OCI-LY7 (cell line): ENCODE data around the gene TRAF3. TPM values are rescaled to one million over a fixed set of nuclear protein-coding genes. Genes with fewer than 3 reads are reported as not detected.
"Not testable (repeated sequence)": the region's sequence is repeated elsewhere in the genome, so short reads cannot be mapped to it uniquely, and the experiment has no call there.

ENCODE experiments used
- BruUV-seq: library from RNA; stranded (reverse); fragments of 400-500 nt; replicated peaks from 2 replicates; lab custom pipeline; 2021; lab: Mats Ljungman, UMichigan
- CTCF ChIA-PET: fragments of 300-600 bp; sonication (Branson Sonifier 250); formaldehyde crosslinking; loops from one replicate; lab custom pipeline; 2022; ENCODE audit warnings: antibody characterized with exemption; ENCODE audit not compliant: unreplicated experiment; lab: Charles Lee
- POLR2A ChIA-PET: fragments of 300-600 bp; sonication (Branson Sonifier 250); formaldehyde crosslinking; loops from one replicate; lab custom pipeline; 2022; ENCODE audit warnings: antibody characterized with exemption; lab: Charles Lee
- DNase-seq: peaks from one replicate; pipeline ENCODE4 v3.0.0-alpha.2; 2015; ENCODE audit warnings: low spot score
- H2AFZ ChIP-seq: fragments of 200-600 bp; sonication (generic), shearing (Covaris generic); 2 replicates; pipeline ENCODE4 v1.6.1; 2014; ENCODE audit warnings: mild to moderate bottlenecking, antibody characterized with exemption, low read length, moderate library complexity
- H3K27ac ChIP-seq: fragments of 200-600 bp; sonication (generic); 2 replicates; pipeline ENCODE4 v1.5.1; 2014; ENCODE audit warnings: mixed run types, low read depth, mild to moderate bottlenecking, moderate library complexity, low read length, inconsistent platforms; ENCODE audit not compliant: poor library complexity, severe bottlenecking
- H3K36me3 ChIP-seq: fragments of 200-600 bp; sonication (generic); 2 replicates; pipeline ENCODE4 v1.6.1; 2014; ENCODE audit warnings: mild to moderate bottlenecking, antibody characterized with exemption, low read length, moderate library complexity, mixed read lengths; ENCODE audit not compliant: insufficient read depth
- H3K4me1 ChIP-seq: fragments of 200-600 bp; sonication (generic); 2 replicates; pipeline ENCODE4 v1.5.1; 2014; ENCODE audit warnings: mild to moderate bottlenecking, low read length; ENCODE audit not compliant: insufficient read depth, poor library complexity, severe bottlenecking
- H3K4me2 ChIP-seq: fragments of 200-600 bp; sonication (generic); 2 replicates; pipeline ENCODE4 v1.6.1; 2014; ENCODE audit warnings: mild to moderate bottlenecking, low read length
- H3K4me3 ChIP-seq: fragments of 200-600 bp; sonication (generic); 2 replicates; pipeline ENCODE4 v1.5.1; 2014; ENCODE audit warnings: mild to moderate bottlenecking, low read depth, low read length; ENCODE audit not compliant: poor library complexity, severe bottlenecking
- H3K79me2 ChIP-seq: fragments of 200-600 bp; sonication (generic); 2 replicates; pipeline ENCODE4 v1.6.1; 2016; ENCODE audit warnings: low read depth, mild to moderate bottlenecking, low read length, moderate library complexity, mixed read lengths; ENCODE audit not compliant: insufficient read depth
- H3K9me2 ChIP-seq: fragments of 200-600 bp; sonication (generic); 2 replicates; pipeline ENCODE4 v1.6.1; 2016; ENCODE audit warnings: mild to moderate bottlenecking, low read length, mixed read lengths; ENCODE audit not compliant: insufficient read depth
- H3K9me3 ChIP-seq: fragments of 200-600 bp; sonication (generic); 2 replicates; pipeline ENCODE4 v1.6.1; 2014; ENCODE audit warnings: mild to moderate bottlenecking, mixed run types, low read length, mixed read lengths
- H4K20me1 ChIP-seq: fragments of 200-600 bp; sonication (generic); 2 replicates; pipeline ENCODE4 v1.6.1; 2014; ENCODE audit warnings: mild to moderate bottlenecking, antibody characterized with exemption, low read length, moderate library complexity, mixed read lengths; ENCODE audit not compliant: insufficient read depth
- EZH2phosphoT487 ChIP-seq: fragments of 200-600 bp; sonication (generic); IDR thresholded peaks from 2 replicates; pipeline ENCODE4 v1.6.1; 2018; ENCODE audit warnings: low read depth, borderline replicate concordance, mild to moderate bottlenecking, mixed run types, antibody characterized with exemption, low read length, moderate library complexity, mixed read lengths
- intact Hi-C: fragments of 100-400 bp; cut with micrococcal nuclease; formaldehyde crosslinking; loops from one replicate; pipeline ENCODE4 v1.10.0; 2022; ENCODE audit not compliant: unreplicated experiment
- total RNA-seq, 2 experiments: library from RNA; depleted of rRNA in 1 of 2; stranded (reverse); fragments of >200 nt in 1 of 2; shearing (Covaris generic) in 1 of 2; gene quantifications; 2 replicates each; pipeline ENCODE4 v1.2.3, GENCODE V29; 2014 to 2022
- TF ChIP-seq, protein P1 (sequence below): fragments of 200-600 bp; sonication (generic); conservative IDR thresholded peaks from 2 replicates; pipeline ENCODE4 v1.5.1; 2014; ENCODE audit warnings: mild to moderate bottlenecking, antibody characterized with exemption, low read length, moderate library complexity, mixed read lengths

TRAF3 gene
- total RNA-seq, 2 experiments from 2014 or later, result 0.82 to 2.9 TPM

DNA sequence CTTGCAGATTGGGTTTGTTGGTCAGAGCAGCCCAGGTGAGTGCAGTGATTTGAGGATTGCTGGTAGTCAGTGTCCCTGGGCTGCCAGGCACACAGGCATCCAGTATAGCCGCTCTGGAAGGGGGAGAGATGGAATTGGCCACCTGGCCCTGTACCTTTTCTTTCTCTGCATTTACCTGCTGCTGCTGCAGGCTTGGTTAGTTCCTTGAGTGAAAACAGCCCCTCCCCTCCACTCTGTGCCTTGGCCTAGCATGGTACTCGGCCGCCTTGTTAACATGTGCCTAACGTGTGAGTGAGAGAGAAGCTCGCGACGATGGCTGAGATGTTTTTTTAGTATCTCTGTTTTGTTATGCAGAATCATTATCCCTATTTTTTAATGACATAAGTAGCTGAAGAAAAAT lies 95.9 kb downstream of the TRAF3 start:
- no peak for DNase-seq
- Histone ChIP-seq H3K4me3 (no peak overlapping the region), H3K9me3 (no peaks in the 10 kb centered on the region), H3K4me1 (no peaks in the 10 kb centered on the region), H3K27ac (no peak overlapping the region), H3K36me3 (no peaks in the 10 kb centered on the region), H4K20me1 (no peaks in the 10 kb centered on the region), H3K9me2 (no peaks in the 10 kb centered on the region), H3K79me2 (no peaks in the 10 kb centered on the region), H3K4me2 (no peak overlapping the region), H2AFZ (no peak overlapping the region)
- BruUV-seq, result no TSS peak
- intact Hi-C loops, result no loop called here
- POLR2A ChIA-PET, result no interaction called here
- CTCF ChIA-PET, result no interaction called here
- TF ChIP-seq, protein P1, sequence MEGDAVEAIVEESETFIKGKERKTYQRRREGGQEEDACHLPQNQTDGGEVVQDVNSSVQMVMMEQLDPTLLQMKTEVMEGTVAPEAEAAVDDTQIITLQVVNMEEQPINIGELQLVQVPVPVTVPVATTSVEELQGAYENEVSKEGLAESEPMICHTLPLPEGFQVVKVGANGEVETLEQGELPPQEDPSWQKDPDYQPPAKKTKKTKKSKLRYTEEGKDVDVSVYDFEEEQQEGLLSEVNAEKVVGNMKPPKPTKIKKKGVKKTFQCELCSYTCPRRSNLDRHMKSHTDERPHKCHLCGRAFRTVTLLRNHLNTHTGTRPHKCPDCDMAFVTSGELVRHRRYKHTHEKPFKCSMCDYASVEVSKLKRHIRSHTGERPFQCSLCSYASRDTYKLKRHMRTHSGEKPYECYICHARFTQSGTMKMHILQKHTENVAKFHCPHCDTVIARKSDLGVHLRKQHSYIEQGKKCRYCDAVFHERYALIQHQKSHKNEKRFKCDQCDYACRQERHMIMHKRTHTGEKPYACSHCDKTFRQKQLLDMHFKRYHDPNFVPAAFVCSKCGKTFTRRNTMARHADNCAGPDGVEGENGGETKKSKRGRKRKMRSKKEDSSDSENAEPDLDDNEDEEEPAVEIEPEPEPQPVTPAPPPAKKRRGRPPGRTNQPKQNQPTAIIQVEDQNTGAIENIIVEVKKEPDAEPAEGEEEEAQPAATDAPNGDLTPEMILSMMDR, result no peak
- no peak for TF ChIP-seq EZH2phosphoT487

DNA sequence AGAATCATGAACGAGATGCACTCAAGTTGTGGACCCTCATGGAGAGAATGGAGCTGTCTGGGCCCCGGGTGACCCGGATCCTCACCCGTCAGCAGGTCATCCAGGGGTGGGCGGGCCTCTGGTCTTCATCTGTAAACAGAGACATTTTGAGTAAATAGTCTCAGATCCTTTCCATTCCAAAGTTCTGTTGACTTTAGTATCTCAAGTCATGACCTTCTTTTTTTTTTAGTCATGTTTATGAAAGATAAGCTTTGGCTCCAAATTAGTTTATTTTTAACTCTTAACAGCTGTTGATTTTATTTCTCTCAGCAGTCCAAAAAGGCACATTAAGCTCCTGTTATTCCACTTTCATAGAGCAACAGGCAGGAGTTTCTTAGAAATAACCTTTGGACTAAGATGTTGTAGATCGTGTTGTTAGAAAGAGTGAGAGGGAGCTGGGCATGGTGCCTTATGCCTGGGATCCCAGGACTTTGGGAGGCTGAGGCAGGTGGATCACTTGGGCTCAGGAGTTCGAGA lies 96.4 kb downstream of the TRAF3 start:
- Histone ChIP-seq H2AFZ (no peak overlapping the region), H3K4me1 (no peaks in the 10 kb centered on the region), H3K9me3 (no peaks in the 10 kb centered on the region), H3K9me2 (no peaks in the 10 kb centered on the region), H3K36me3 (no peaks in the 10 kb centered on the region), H3K79me2 (no peaks in the 10 kb centered on the region), H4K20me1 (no peaks in the 10 kb centered on the region), H3K27ac (no peak overlapping the region), H3K4me3 (no peak overlapping the region), H3K4me2 (no peak overlapping the region)
- DNase-seq, result no peak
- POLR2A ChIA-PET, result interaction anchor here (0.6 to 0.7 kb wide), 2 partner anchors 212 to 914 kb away, joined by 3 read pairs; no protein-coding TSS in a partner anchor
- intact Hi-C loops, result no loop called here
- CTCF ChIA-PET, result no interaction called here
- no TSS peak for BruUV-seq
- no peak for TF ChIP-seq EZH2phosphoT487
- TF ChIP-seq, protein P1, result no peak

DNA sequence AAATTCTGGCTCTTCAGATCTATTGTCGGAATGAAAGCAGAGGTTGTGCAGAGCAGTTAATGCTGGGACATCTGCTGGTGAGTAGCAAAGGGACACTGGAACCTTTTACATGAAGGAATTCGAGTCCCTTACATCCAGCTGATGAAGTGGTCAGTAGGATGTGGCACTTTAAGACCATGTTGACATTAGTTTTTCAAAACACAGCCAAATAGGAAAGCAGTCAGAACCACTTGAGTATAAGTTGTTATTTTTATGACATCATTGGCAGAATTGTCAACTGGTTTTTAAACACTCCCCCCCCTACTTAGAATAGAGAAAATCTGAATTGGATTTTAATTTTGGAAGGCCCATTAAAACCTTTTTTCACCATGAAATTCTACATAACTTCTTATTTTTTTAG lies 98.4 kb downstream of the TRAF3 start:
- intact Hi-C loops, result no loop called here
- ChIA-PET CTCF (no interaction called here), POLR2A (no interaction called here)
- TF ChIP-seq EZH2phosphoT487, result no peak
- TF ChIP-seq, protein P1, result no peak
- H3K4me1 ChIP-seq, result no peaks in the 10 kb centered on the region
- H3K79me2 ChIP-seq, result no peaks in the 10 kb centered on the region
- no peak overlapping the region for H3K4me2 ChIP-seq
- no peaks in the 10 kb centered on the region for H4K20me1 ChIP-seq
- BruUV-seq, result no TSS peak
- no peaks in the 10 kb centered on the region for H3K9me2 ChIP-seq
- H3K9me3 ChIP-seq, result no peaks in the 10 kb centered on the region
- no peaks in the 10 kb centered on the region for H3K36me3 ChIP-seq
- H3K27ac ChIP-seq, result no peak overlapping the region
- H2AFZ ChIP-seq, result no peak overlapping the region
- DNase-seq, result no peak
- no peak overlapping the region for H3K4me3 ChIP-seq

DNA sequence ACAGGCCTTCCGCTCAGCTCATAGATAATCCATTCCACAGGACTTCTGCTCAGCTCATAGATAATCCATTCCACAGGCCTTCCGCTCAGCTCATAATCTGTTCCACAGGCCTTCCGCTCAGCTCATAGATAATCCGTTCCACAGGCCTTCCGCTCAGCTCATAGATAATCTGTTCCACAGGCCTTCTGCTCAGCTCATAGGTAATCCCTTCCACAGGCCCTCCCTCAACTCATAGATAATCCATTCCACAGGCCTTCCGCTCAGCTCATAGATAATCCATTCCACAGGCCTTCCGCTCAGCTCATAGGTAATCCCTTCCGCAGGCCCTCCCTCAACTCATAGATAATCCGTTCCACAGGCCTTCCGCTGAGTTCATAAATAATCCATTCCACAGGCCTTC lies 100.3 kb downstream of the TRAF3 start:
- H3K4me2 ChIP-seq, BruUV-seq, H3K9me2 ChIP-seq, H3K36me3 ChIP-seq, H3K9me3 ChIP-seq, DNase-seq, H3K4me3 ChIP-seq, CTCF ChIA-PET, H4K20me1 ChIP-seq, POLR2A ChIA-PET, H3K79me2 ChIP-seq, H2AFZ ChIP-seq, H3K27ac ChIP-seq, intact Hi-C loops, H3K4me1 ChIP-seq: not testable (repeated sequence)
